HuH-7 (cell line): ENCODE data around the gene RELB.
"Not testable (repeated sequence)": the region's sequence is repeated elsewhere in the genome, so short reads cannot be mapped to it uniquely, and the experiment has no call there.

Source experiments
- DNase-seq: peaks from one replicate; pipeline ENCODE4 v3.0.0; 2011; ENCODE audit warnings: low spot score

The RELB gene, protein sequence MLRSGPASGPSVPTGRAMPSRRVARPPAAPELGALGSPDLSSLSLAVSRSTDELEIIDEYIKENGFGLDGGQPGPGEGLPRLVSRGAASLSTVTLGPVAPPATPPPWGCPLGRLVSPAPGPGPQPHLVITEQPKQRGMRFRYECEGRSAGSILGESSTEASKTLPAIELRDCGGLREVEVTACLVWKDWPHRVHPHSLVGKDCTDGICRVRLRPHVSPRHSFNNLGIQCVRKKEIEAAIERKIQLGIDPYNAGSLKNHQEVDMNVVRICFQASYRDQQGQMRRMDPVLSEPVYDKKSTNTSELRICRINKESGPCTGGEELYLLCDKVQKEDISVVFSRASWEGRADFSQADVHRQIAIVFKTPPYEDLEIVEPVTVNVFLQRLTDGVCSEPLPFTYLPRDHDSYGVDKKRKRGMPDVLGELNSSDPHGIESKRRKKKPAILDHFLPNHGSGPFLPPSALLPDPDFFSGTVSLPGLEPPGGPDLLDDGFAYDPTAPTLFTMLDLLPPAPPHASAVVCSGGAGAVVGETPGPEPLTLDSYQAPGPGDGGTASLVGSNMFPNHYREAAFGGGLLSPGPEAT

GRCh38 chr19:45001087-45001739 lies at the start of gene RELB:
Gene RELB (plus strand): TSS chr19:45001464. CDS start chr19:45001580, 116 bp downstream.
- peak; percentile 99 for DNase-seq

- no peak for DNase-seq
Observed at GRCh38 chr19:44954278-44954648, 47.0 kb upstream of the RELB start.

GRCh38 chr19:44954649-44955504 lies 46.4 kb upstream of the RELB start, which contains the start of gene CLPTM1:
Gene CLPTM1 (plus strand): TSS chr19:44955380. CDS start chr19:44955396, 16 bp downstream.
- peak; percentile 97 for DNase-seq

- no peak for DNase-seq
Observed at GRCh38 chr19:44955505-44956439, 45.5 kb upstream of the RELB start.

DNA sequence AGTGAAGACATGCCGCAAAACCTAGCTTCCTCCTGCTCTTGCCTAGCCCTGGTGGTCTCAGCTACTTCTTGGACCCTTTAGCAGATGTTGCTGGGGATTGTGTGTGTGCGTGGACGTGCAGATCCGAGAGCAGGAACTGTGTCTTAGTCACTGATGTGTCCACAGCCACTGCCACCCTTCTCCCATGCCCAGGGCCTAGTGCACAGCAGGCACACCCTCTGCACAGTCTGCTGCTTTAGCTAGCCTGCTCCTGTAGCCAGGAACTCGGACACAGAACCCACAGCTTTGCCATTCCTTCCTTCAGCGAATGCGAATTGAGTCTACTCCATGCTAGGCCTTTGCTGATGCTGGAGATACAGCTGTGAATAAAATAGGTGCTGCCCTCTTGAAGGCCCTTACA lies 43.7 kb upstream of the RELB start:
- DNase-seq: no peak

GRCh38 chr19:44958090-44958489 lies 43.2 kb upstream of the RELB start:
- DNase-seq: no peak

GRCh38 chr19:44959691-44960090 lies 41.6 kb upstream of the RELB start:
- no peak for DNase-seq

DNA sequence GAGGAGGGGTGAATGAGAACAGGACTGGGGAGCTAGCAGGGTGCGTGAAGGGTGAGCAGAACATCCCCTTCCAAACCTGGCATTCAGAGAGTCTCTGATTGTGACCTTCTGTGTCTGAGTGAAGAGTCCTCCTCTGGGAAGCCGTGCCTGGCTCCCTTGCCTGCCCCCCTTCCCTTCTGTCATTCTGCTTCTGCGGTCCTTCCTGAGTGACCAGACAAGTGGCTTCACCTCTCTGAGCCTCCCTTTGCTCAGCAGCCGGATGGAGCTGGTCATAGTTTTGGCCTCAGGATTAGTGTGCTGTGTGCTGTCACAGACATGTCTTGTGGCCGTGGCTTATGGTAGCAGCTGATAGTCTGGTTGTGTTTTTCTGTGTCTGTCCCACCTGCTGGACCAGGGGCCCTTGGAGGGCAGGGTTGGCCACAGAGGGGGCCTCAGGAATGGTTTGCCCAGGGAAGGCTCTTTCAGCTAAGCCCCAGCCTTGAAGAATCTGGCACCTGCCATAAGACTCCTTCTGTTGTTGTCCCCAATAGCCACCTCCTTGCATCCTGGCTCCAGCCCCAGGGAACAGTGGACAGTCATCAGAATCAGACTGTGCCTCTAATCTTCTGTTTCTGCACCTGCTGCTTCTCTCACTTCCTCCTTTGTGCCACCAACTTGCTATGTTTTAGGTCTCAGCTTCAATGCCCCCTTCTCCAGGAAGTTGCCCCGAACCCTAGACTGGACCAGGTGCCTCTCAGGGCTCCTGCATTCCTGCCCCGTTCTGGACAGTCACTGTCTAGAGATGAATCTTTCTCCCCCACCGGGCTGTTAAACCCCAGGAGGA lies 40.1 kb upstream of the RELB start:
- no peak for DNase-seq

GRCh38 chr19:44961821-44962220 lies 39.4 kb upstream of the RELB start:
- no peak for DNase-seq

- DNase-seq: no peak
Observed at GRCh38 chr19:44968118-44968517, 33.1 kb upstream of the RELB start.

- no peak for DNase-seq
Observed at GRCh38 chr19:44968670-44969069, 32.6 kb upstream of the RELB start.

GRCh38 chr19:44969437-44969836 lies 31.8 kb upstream of the RELB start:
- DNase-seq: no peak

DNA sequence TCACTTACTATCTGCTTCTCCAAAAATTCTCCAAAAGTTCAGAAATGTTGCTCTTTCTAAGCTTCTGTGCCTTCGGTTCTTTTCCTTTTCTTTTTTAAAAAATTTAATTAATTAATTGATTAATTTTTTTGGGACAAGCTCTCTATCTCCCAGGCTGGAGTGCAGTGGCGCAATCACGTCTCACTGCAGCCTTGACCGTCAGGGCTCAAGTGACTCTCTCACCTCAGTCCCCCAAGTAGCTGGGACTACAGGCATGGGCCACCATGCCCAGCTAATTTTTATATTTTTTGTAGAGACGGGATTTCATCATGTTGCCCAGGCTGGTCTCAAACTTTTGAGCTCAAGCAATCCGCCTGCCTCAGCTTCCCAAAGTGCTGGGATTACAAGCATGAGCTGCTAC lies 29.8 kb upstream of the RELB start:
- not testable (repeated sequence) for DNase-seq

GRCh38 chr19:44972802-44973201 lies 28.5 kb upstream of the RELB start:
- no peak for DNase-seq

DNA sequence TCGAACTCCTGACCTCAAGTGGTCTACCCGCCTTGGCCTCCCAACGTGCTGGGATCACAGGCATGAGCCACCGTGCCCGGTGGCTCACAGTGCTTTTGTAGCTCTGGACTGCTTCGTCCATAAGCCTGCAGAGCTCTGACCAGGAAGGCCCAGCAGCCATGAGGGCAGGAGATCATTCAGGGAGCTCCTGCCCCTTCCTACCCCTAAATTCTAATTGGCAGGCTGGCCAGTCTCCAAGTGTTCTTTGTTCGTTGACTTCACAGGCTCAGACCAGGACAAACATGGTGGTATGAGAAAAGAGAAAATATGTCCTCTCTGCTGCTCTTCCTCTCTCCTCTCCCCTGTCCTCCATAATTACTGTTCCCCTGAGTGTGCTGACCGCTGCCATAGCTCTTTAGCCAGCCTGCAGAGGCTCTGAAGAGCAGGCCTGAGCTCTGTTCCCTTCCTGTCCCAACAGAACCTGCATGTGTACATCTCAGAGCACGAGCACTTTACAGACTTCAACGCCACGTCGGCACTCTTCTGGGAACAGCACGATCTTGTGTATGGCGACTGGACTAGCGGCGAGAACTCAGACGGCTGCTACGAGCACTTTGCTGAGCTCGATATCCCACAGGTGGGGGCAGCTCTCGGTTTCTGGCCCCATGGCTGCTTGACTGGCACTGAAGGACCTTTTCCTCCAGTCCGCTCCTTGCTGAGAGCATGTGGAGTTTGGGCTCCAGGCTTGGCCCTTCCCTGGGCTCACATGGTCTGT lies 27.1 kb upstream of the RELB start:
- DNase-seq: no peak

GRCh38 chr19:44974857-44975256 lies 26.4 kb upstream of the RELB start:
- no peak for DNase-seq

DNA sequence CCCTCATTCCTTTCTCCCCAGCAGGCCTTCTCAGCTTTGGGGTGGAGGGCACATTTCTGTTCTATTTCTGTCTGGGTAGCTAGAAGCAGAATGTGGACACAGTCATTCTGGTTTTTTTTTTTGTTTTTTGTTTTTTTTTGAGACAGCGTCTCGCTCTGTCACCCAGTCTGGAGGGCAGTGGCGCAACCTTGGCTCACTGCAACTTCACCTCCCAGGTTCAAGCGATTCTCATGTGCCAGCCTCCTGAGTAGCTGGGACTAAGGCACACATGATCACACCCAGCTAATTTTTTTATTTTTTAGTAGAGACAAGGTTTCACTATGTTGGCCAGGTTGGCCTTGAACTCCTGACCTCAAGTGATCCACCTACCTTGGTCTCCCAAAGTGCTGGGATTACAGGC lies 25.8 kb upstream of the RELB start:
- DNase-seq: no peak

- no peak for DNase-seq
Observed at GRCh38 chr19:44984005-44984404, 17.3 kb upstream of the RELB start.

GRCh38 chr19:44985445-44985844 lies 15.8 kb upstream of the RELB start:
- no peak for DNase-seq
